Measurements from ENCODE around the gene FGF18.

The FGF18 gene

GRCh38 chr5:171386006-171386671 is 33.3 kb upstream of the FGF18 start:
- H3K27me3 ChIP-seq = no peaks in the 10 kb centered on the region
- H3K4me1 ChIP-seq = peaks cover 0 to 28% (median 14%) of the 10 kb centered on the region in 4 donors
- DNase-seq = no peak
- H3K27ac ChIP-seq = no peak overlapping the region
- intact Hi-C loops (cut with DNase I; ENCODE audit: low total_unique reads) = no loop called here
- H3K9me3 ChIP-seq = no peaks in the 10 kb centered on the region
- no peak for TF ChIP-seq CTCF (IDR thresholded peaks at IDR 0.05)
- H3K4me3 ChIP-seq = no peak overlapping the region
- H3K36me3 ChIP-seq = peaks cover 0 to under 1% (median 0%) of the 10 kb centered on the region in 3 donors

GRCh38 chr5:171386861-171387344 is 32.5 kb upstream of the FGF18 start:
- no peak for DNase-seq
- Histone ChIP-seq H3K4me3 (peak overlapping the region; percentile 73 to 88), H3K27ac (peak overlapping the region; percentile 87 to 94), H3K9me3 (no peaks in the 10 kb centered on the region), H3K4me1 (peaks cover 0 to 36% (median 18%) of the 10 kb centered on the region in 4 donors), H3K36me3 (peaks cover 3 to 8% (median 7%) of the 10 kb centered on the region in 3 donors), H3K27me3 (no peaks in the 10 kb centered on the region)
- intact Hi-C loops (cut with DNase I; ENCODE audit: low total_unique reads) = no loop called here
- no peak for TF ChIP-seq CTCF (IDR thresholded peaks at IDR 0.05)

GRCh38 chr5:171387345-171387969 is 32.0 kb upstream of the FGF18 start, which contains the start of gene NPM1:
TSS of gene NPM1 (plus strand) at chr5:171387849. CDS start at chr5:171387949, 100 bp downstream.
- H3K4me1 ChIP-seq = peaks cover 0 to 40% (median 18%) of the 10 kb centered on the region in 4 donors
- H3K9me3 ChIP-seq = no peaks in the 10 kb centered on the region
- H3K27me3 ChIP-seq = no peaks in the 10 kb centered on the region
- intact Hi-C loops (cut with DNase I; ENCODE audit: low total_unique reads) = no loop called here
- no peak for TF ChIP-seq CTCF (IDR thresholded peaks at IDR 0.05)
- peaks cover 7 to 13% (median 12%) of the 10 kb centered on the region in 3 donors for H3K36me3 ChIP-seq
- peak; percentile 91 to 98 for DNase-seq
- peak within 1 kb of the TSS; percentile 87 to 94 for H3K27ac ChIP-seq
- peak within 1 kb of the TSS; percentile 73 to 88 for H3K4me3 ChIP-seq

GRCh38 chr5:171387970-171388815 is 31.3 kb upstream of the FGF18 start:
- no peaks in the 10 kb centered on the region for H3K27me3 ChIP-seq
- H3K4me3 ChIP-seq = peak overlapping the region; percentile 73 to 88
- H3K9me3 ChIP-seq = no peaks in the 10 kb centered on the region
- TF ChIP-seq CTCF (IDR thresholded peaks at IDR 0.05) = no peak
- intact Hi-C loops (cut with DNase I; ENCODE audit: low total_unique reads) = no loop called here
- DNase-seq = peak; percentile 69 to 88
- peak overlapping the region; percentile 87 to 94 for H3K27ac ChIP-seq
- H3K4me1 ChIP-seq = peaks cover 0 to 40% (median 18%) of the 10 kb centered on the region in 4 donors
- H3K36me3 ChIP-seq = peaks cover 14 to 20% (median 18%) of the 10 kb centered on the region in 3 donors

GRCh38 chr5:171388816-171389168 is 30.7 kb upstream of the FGF18 start:
- Histone ChIP-seq H3K4me3 (peak overlapping the region; percentile 73 to 88), H3K27me3 (no peaks in the 10 kb centered on the region), H3K9me3 (no peaks in the 10 kb centered on the region), H3K27ac (peak overlapping the region; percentile 87 to 94), H3K36me3 (peaks cover 20 to 26% (median 24%) of the 10 kb centered on the region in 3 donors), H3K4me1 (peaks cover 0 to 40% (median 18%) of the 10 kb centered on the region in 4 donors)
- DNase-seq = no peak
- TF ChIP-seq CTCF (IDR thresholded peaks at IDR 0.05) = no peak
- intact Hi-C loops (cut with DNase I; ENCODE audit: low total_unique reads) = no loop called here

Data from tibial artery (tissue), 4 donors.